Stromal cell of bone marrow (primary cell): ENCODE results near the gene PPIE.
"Not testable (repeated sequence)": the region's sequence is repeated elsewhere in the genome, so short reads cannot be mapped to it uniquely, and the experiment has no call there.

ENCODE experiments used
- DNase-seq: peaks from one replicate; pipeline ENCODE4 v3.0.0-alpha.2; 2012; ENCODE audit warnings: low read depth

The PPIE gene

GRCh38 chr1:39758556-39759435, 20.1 kb downstream of the PPIE start:
- no peak for DNase-seq

- DNase-seq: no peak
These were observed 20.7 kb downstream of the PPIE start for GRCh38 chr1:39759436-39759726.

- no peak for DNase-seq
These were observed 21.7 kb downstream of the PPIE start for GRCh38 chr1:39760074-39761008.

DNA sequence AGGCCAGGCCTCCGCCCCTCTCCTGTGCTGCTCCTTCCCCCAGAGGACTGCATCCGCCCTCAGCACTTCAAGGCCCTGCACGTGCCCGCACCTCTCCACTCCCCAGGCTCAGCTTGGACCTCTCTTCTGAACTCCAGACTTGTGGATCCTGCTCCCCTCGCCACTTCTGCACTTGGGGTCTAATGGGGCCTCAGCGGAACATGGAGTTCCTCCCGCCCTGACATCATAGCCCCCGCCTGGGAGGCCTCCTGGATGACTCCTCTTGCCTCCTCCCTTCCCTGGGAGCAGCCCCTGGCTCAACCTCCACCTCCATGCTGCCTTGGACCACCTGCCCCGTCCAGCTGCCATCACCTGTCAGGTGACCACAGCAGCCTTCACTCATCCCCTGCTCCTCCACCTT, 22.3 kb downstream of the PPIE start:
- no peak for DNase-seq

GRCh38 chr1:39761557-39762260, 23.0 kb downstream of the PPIE start:
- DNase-seq: no peak

DNA sequence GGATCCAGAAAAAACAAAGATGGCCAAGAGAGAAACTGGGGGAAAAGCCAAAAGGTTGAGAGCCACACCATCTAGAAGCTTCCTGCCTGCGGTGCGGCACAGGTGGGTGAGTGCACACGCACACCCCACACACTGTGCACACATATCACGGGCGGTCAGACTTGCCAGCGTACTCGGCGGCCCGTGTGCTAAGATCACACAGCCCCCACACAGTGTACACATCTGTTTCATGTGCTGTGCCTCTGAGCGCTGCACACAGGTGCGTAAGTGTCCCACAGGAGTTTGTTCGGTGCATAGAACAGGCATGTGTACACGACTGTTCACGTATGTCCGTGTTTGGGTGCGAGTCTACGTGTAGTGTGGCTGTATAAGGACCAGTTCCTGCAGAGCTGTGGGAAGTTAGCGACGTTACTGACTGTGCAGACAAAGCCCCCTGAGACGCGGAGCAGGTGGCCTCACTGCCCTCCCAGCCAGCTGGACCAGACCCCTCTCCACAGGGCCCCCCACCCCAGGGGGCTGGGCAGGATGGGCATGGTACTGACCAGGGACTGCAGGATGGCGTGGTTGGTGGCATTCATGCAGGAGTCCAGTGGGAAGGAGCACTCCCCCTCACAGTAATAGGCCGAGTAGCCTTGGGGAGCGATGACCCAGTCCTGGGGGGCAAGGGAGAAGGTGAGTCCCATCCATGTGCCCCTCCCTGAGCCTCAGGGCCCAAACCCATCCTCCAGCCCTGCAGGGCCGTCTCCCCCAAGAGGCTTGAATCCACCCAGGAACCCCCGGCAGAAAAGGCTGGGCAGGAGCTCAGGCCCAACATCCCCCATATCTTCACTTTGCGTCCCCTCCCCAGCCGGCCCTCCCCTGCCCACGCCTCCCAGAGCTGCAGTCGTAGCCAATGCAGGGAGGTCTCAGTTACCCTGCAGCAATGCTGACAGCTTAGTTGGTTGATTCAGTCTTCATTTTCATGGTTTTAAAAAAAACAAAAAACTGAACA, 24.2 kb downstream of the PPIE start:
- DNase-seq: no peak

DNA sequence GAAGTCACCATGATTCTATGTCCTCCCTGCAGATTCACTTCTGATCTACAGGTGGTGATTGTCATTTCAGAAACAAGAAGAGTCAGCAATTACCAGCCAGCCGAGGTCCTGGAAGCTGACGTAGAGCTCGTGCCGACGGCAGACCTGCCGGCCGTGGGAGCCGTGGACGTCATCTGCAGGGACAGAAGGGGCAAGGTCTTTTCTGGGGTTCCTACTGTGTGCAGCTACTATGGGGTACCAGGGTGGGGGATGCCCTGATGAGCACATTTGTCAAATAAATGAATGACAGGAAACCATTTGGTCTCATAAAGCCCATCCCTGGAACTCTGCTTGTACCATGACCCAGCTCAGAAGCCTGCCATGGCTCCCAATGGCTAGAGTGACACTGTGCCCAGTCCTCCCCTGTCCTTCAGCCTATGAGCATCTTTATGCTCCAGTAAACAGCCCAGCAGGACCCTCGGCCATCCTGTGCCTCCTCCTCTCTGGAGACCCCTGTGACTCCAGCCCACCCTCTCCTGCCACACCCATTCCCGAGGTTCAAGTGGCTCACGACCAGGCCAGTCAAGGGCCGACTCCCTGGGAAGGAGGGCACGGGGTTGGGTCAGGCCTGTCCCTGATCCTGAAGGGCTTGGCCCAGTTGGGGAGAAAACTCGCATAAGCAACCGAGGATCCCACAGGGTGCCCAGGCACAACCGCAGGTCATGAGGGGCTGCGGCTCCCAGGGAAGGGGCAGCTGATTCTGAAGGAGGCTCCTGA, 25.1 kb downstream of the PPIE start:
- not testable (repeated sequence) for DNase-seq

DNA sequence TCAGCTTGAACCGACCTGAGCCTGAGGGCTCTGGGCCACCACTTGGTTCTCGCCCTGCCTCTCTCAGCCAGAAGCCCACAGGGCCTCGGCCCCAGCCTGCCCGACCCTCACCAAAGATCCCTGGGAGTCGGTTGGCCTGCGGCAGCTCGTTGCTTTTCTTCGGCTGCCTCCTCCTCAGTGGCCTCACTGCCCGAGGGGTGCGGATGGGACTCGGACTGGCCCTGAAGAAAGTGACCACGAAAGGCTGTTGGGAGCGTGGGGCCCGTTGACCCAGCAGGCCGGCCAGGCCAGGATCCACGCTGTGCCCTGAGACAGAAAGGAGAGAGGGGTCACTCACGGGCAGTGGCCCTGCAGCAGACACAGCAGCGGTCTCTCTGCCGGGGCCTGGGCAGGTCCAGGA, 25.8 kb downstream of the PPIE start:
- not testable (repeated sequence) for DNase-seq

GRCh38 chr1:39766466-39766865, 27.8 kb downstream of the PPIE start:
- DNase-seq: not testable (repeated sequence)

GRCh38 chr1:39769502-39769901, 30.8 kb downstream of the PPIE start:
- not testable (repeated sequence) for DNase-seq

DNA sequence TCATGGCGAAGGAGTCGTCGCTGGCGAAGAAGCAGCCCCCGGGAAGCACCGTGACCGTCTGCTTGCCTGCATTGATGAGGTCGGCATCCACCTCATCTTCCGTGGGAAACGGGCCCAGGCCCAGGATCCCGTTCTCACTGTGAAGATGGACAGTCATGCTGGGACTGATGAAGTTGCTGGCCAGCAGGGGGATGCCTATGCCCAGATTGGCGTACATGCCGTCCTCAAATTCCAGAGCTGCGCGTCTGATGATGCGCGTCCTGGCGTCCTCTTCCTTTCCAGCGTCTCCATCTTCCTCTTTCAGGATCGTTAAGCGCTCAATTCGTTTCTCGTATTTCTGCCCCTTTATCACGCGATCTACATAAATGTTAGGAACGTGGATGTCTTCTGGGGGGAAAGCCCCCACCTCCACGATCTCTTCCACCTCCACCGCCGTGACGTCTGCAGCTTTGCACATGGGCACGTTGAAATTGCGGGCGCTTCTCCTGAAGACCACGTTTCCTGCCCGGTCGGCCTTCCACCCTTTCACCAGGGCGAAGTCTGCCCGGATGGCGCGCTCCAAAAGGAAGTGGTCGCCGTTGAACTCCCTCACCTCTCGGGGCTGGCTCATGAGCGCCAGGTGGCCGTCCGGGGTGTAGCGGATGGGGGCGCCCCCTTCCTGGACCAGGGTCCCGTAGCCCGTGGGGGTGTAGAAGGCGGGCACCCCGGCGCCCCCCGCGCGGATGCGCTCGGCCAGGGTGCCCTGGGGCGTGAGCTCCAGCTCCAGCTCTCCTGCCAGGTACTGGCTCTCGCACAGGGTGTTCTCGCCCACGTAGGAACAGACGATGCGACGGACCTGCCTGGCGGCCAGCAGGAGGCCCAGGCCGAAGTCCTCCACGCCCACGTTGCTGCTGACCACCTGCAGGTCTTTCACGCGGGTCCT, 31.7 kb downstream of the PPIE start:
- not testable (repeated sequence) for DNase-seq

DNA sequence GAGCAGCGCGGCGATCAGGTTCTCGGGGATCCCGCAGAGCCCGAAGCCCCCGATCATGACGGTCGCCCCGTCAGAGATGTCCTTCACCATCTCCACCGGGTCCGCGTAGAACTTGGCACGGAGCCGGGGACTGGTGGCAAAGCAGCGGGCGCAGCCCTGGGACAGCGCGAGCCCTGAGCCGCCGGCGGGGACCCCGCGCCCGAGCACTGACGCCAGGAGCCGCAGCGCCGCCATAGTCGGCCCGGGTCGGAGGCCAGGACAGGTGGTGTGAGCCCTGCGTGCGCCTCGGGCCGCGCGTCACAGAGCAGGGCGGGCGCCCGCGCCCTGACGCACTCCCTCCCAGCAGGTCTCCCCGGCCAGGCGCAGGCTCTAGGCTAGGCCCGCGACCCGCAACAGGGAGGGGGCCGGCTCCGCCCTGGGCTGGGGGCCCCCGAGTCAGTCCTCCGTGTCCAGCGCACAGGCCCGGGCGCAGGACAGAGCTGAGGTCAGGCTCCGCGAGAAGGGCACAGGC, 32.4 kb downstream of the PPIE start, which contains the start of gene OXCT2:
Gene OXCT2, minus strand, starts transcription at position 327 of the 511 bp plus-strand sequence. Its CDS starts 93 bp downstream, at position 234.
- not testable (repeated sequence) for DNase-seq

- not testable (repeated sequence) for DNase-seq
These were observed 34.8 kb downstream of the PPIE start for GRCh38 chr1:39773369-39773979.

DNA sequence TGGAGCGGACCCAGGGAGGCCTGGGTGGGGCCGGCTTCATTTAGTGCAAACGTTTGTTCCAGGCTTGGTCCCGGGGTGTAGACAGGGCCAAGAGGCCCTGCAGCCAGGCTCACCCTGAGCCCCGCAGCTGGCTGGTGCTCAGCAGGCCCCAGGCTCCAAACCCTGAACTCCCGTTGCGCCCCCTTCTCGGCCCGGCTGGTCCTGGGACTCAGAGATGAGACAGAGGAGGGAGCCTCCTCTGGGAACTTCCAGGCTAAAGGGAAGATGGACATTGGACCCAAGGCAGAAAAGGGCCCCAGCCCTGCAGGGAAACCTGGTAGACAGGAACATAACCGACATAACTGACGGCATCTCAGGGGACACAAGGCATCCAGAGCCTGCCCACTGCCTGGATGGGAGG, 36.5 kb downstream of the PPIE start:
- not testable (repeated sequence) for DNase-seq

DNA sequence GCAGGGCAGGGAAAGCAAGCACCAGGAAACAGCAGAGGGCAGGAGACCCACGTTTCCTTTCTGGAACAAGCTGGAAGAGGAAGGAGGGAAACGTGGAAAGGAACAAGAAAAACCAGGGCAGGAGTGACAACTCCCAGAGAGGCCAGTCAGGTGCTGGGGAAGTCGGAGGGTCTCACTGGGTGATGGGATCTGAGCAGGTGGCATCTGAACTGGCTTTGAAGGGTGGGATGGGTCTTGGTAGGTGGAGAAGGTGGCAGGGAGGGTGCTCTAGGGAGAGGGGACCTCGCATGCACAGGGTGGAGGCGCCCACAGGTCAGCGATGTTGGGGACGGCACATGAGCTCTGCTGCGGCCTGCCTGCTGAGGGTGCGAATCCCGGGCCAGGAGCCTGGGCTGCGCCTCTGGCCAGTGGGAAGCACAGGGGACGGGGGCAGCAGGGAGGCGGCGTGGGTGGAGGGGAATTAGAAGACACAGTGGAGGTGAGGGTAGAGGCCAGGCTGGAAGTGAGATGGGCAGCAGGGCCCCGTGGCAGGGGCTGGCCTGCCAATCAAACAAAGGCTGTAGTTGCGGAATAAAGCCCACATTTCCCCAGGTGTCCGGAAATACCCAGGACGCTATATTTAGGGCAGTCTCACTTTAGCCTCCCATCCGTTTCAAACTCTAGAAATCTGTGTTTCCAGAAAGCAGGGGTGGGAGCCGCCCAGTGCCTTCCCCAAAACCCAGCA, 37.2 kb downstream of the PPIE start:
- DNase-seq: not testable (repeated sequence)

GRCh38 chr1:39776400-39776713, 37.7 kb downstream of the PPIE start:
- DNase-seq: no peak

GRCh38 chr1:39776886-39777285, 38.2 kb downstream of the PPIE start:
- DNase-seq: no peak

DNA sequence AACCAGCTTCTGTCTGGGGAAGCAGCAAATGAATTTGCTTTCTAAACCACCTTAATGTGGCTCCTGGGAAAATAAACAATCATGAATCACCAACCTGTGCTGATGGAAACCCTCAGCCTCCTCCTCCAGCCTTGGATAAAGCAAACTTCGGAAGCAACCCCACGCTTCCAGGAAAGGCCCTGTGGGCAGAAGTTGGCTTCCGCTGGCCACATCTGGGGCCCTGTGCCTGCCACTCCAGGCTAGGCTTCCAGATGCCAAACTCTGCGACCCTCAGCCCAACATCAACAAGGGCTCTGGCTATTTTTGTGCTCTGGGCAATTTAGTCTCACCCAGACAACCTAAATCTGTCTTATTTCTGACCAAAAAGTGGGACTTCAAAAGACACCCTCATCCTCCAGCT, 38.6 kb downstream of the PPIE start:
- DNase-seq: no peak
